Glomerular endothelial cell (primary cell): ENCODE data around the gene MYRFL. TPM values are rescaled to one million over a fixed set of nuclear protein-coding genes. Genes with fewer than 3 reads are reported as not detected.

Experiments used
- DNase-seq: peaks from one replicate; pipeline ENCODE4 v3.0.0-alpha.2; 2011; ENCODE audit warnings: low read depth, low spot score; ENCODE audit errors: extremely low read depth
- total RNA-seq: library from RNA; depleted of rRNA; stranded (reverse); fragments of >200 nt; gene quantifications from 2 replicates; pipeline ENCODE4 v1.2.3, GENCODE V29; 2015

Gene MYRFL
- total RNA-seq, 1 donor from 2014 or later, result not detected

DNA sequence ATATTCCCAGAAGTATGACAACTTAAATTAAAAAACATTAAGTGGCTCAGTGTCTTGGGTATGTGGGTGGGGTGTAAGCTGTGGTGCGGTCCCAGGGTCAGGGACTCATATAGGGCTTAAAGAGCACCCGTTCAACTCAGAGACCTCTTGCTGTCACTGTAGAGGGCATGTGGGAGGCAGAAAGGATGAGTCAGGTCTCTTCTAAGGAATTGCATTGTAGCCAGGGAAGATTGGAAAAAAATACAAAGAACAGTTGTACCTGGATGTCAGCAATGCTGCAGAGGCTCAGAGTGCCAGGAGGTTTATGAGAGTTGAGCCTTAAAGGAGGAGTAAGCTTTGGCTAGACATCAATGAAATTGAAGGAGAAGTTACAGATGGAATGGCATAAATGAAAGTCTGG lies 104.1 kb downstream of the MYRFL start:
- no peak for DNase-seq

DNA sequence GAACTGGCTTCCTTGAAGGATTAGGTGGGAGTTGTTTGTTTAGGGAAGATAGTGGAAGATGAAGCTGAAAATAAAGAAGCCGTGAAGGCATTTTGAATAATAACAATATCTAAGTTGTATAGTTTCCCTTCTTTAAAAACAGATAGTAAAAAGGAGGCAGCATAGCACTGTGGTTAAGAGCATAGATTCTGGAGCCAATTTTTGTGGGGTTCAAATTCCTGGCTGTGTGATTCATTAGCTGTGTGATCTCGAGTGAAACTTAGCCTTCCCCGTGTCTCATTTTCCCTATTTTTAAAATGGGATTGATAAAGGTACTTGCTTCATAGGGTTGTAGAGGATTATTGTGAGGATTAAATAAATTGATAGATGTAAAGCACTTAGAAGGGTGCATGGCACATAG lies 104.5 kb downstream of the MYRFL start:
- DNase-seq, result no peak

DNA sequence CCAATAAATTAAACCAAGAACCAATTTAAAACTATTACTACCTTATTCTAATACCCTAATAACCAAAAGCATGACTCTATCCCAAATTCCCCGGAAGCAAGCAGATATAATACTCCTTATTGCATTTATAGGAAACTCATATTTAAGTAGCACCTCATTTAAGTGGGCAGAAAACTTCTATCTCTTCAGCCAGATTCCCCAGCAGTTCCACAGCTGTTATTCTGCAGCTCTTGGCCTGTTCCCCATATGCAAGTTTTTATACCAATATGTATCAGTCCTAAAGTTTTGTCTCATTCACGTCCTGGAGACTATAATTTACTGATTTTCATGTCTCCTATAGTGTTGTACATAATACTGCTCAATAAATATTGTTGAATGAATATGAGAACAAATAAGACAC lies 106.5 kb downstream of the MYRFL start:
- no peak for DNase-seq

DNA sequence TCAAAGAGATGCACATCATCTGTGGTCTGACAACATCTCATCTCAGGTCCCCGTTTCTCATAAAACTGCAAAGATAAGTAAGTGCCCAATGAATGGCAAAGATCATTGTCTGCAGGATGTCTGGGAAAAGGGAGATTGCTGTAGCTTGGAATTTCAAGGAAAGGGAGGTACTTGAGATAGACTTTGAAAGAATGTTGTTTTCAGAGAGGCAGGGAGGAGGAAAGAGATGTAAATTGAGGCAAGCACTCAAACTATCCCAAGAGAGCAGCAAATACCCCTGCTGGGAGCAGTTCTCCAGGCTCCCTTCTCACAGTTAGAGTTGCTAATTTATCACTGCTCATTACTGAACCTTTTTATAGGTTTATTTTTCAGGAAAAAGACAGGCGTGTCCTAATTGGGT lies 107.1 kb downstream of the MYRFL start:
- DNase-seq, result no peak

DNA sequence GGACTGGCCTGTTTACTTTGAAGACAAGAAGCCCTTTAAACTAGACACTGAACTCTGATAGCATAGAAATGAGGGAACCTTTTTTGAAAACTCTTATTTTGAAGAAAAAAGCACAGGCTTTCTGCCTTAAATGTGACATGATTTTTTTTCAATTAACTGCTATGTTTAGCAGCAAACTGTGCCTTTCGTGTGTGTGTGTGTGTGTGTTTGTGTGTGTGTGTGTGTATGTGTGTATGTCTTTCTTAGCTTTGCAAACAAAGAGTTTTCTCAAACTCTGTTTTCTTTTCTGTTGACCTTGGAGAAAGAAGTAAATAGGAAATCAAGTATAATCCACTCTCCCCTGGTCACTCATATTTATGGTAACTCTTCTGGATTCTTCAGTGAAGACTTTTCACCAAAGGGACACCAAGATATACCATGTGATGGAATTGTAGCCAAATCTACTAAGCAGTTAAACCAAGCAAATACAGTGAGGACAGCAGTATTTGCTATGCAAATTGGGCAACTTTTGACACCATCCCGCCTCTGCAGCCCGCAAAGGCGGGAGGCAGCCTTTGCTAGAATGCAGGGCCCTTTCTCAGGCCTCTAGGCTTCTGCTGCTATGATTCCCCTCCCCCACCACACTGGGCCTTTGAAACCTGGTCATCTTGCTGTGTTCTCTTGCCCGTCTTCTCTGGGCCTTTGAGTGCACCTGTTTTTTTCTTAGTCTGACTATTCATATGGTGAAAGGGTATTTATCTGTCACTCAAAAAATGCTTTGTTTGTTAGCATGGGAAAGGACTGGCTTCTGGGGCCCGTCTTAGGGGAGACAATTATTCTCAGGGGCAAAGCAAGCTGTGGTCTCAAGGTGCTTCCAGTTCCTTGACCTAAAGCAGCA lies 107.9 kb downstream of the MYRFL start:
- no peak for DNase-seq

DNA sequence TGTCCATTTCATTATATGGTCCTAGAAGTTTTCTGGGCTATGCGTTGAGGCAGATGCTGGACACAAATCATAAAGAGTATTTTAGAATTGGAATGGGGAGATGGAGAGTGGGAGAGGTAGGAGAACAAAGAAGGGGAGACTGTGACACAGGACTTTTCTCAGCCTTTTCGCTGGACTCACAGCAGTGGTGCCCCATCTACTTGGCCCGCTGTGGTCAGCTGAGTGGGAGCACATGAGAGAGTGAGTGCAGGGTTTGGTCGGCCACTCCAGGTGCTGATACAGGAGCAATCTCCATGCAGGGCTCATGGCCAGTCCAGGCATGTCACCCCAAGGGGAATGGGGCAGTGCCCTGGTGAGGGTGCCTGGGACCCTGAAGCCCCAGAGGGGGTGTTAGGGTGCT lies 109.0 kb downstream of the MYRFL start:
- DNase-seq, result no peak

DNA sequence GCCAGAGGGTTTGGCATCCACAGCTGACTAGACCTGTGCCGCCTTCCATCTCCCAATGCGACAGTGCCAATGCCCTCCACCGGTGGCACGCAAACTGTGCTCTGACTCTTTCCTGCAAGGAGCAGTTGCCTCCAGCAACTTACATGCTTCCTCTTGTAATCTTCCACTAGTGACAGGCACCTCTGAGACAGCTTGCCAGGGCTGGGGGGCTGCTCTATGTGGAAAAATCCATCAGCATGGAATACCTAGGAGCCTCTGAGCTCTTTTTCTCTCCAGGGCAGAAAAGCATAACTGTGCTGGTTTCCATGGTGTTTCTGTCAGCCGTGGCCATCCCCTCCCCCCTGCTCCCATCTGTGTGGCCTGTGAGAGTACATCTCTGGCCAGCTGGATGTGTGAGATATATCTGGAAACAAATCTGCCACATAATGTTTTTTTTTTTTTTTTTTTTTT lies 110.6 kb downstream of the MYRFL start:
- DNase-seq, result no peak

DNA sequence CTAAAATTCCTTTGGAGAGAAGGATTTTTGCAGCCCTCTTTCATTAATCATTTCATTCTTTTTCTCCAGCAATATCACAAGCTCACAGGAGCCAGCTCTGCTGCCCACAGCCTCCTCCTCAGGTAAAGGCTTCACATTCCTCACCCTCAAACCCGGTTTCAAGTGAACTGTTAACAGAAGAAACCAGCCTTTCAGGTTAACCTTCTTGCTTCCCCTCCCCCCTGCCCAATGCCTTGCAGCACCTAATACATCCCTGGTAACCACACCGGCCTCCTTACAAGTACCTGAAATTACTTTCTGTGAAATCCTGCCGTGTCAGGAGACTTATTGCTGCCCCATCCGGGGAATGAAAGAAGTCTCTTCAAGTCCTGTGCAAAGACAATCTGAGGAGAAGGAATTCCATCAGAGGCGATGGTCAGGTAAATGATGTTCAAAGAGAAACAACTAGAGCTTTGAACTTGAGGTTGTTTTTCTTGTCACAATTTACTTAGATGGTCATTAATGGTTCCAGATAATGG lies 111.2 kb downstream of the MYRFL start:
- no peak for DNase-seq

DNA sequence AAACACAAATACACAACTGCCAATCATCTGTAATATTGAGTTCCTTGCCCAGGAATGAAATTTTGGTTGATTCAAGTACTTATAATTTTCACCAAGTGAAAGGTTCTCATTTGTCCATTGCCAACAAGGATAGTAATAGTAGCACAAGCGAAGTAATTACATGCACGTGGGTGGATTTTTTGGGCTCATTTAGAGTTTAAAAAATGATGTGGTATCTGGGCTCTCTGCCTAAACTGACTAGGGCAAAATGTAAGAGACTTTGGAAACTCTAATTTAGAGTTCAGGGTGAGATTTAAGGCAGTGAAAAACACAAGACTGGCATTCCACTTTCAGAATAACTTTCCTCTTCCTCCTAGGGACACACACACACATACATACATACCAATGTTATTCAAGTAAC lies 111.7 kb downstream of the MYRFL start:
- DNase-seq, result no peak

DNA sequence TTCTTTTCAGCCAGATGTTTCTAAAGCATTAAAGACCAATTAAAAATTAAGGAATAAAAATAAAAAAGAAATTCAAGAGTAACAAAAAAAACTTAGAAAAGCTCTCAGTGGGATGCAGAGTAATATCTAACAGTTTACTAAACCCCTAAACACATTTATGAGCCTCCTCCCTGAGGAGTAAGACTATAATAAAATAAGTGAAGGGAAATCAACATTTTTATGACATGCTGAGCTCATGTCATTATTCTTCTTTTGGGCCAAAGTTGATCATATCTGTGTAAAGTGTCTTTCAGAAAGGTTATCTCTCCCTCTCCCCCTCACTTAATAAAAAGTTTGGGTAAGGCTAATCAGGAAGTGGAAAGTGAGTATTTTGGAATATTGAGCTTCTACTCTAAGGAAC lies 122.1 kb downstream of the MYRFL start:
- no peak for DNase-seq

DNA sequence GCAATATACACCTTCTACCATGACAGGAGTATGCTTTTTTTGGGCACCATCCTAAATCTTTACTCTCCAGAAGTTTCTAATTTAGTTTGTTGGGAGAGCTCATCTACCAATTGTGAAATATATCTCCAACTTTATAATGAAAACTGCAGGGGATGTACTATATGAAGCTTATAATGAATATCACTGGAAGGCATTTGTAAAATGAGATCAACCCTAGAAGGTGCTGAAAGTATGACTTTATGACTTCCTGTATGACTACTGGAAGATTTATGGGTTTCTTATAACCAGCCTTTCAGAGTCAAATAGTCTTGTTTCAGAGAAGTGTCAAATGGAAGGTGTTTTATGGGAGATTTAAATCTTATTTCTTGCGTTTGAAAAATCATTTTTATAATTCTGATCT lies 122.9 kb downstream of the MYRFL start:
- DNase-seq, result no peak

DNA sequence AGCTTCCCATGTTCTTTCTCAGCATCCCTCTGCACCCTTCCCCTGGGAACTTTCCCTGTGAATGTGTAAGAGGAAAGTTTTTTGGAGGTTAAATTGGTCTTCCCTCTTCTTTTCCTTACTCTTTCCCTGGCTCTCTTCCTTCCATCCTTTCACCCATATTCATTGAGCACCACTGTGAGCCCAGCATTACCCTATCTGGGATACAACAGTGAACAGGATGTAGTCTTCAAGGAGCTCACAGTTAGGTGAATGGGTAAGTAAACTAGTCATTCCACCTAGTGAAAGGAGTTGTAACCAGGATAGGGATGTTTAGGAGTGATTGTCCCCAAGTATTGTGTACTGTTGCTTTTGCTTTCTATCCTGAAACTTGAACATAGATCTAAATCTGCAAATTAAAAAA lies 123.8 kb downstream of the MYRFL start:
- DNase-seq, result no peak

DNA sequence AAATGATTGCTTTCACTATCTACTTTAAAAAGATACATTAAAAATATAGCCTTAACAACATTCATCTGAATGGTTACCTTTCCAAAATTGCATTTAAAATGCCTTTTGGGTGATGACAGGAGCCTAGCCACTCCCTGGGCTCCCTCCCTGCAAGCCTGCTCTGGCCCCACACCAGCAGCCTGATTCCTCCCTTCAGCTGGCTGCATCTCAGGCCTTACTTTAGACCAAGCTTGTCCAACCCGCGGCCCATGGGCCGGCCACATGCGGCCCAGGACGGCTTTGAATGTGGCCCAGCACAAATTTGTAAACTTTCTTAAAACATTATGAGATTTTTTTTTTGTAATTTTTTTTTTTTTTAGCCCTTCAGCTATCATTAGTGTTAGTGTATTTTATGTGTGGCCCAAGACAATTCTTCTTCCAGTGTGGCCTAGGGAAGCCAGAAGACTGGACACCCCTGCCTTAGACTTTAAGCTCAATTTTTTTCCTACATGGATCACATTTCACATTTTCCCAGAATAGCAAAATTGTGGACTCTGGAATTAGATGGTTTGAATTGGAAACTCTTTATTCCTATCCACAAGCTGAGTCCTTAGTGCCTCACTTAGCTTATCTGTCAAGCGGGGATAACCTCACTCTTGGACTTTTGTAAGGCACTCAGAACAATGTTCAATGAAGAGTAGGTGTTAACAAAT lies 124.4 kb downstream of the MYRFL start:
- DNase-seq, result no peak

DNA sequence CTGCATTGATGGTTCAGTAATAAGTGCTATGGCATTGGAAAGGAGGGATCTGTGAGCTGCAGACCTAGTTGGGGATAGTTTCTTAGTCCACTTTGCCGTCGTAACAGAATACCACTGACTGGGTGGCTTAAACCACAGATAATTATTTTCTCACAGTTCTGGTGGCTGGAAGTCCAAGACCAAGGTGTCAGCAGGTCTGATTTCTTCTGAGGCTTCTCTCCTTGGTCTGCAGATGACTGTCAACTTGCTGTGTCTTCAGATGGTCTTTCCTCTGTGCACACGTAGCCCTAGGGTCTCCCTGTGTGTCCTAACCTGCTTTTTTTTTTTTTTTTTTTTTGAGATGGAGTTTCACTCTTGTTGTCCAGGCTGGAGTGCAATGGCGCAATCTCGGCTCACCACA lies 126.1 kb downstream of the MYRFL start:
- DNase-seq, result no peak

DNA sequence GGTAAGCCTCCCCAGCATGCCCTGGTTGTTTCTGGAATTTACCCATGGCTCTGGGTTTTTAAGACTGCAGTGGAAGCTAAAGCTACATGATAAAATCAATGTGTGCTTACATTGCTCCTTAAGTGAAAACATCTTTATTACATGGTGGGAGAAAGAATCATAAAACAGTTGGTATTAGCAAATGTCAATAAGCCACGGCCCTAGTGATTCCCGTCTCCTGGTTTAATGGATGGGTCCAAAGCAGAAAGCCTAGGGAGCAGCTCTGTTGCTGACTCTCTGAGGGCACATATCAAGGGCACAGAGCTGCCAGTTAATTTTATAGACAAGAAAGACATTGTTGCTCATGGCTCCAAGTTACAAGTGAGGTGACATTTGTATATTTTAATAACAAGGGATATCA lies 127.9 kb downstream of the MYRFL start:
- DNase-seq, result no peak

DNA sequence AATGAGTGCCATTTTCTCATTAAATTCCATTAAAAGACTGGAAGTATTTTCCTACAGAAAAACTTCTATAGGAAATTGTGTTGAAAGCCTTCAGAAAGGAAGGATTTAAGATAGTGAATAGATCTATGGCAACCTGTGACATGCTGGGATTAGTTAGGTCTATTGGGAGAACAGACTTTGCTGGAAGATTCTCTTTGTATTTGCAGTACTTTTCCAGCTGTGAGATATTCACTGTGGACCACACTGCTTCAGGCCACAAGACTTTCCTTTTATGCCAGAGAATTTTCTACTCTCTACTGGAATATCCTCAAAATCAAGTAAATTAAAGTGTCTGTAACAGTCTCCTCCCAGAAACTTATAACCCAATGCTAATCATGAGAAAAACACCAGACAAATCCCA lies 136.2 kb downstream of the MYRFL start:
- no peak for DNase-seq

DNA sequence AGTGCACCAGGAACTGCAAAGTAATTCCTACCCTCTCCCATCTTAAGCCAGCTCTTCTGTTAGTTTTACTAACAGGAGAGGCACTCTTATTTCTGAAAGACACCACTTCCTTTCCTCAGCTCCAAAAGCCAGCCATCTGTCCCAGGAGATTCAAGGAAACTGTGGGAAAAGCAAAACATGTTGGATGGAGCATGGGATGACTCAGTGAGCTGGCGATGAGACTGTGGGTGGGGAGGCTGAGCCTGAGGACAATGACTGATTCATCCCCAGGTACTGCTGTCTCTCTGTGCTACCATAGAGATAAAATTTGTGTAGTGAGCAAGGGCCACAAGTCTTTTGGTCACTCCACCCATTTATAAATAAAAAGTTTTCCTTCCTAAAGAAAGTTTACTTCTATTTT lies 141.4 kb downstream of the MYRFL start:
- no peak for DNase-seq

DNA sequence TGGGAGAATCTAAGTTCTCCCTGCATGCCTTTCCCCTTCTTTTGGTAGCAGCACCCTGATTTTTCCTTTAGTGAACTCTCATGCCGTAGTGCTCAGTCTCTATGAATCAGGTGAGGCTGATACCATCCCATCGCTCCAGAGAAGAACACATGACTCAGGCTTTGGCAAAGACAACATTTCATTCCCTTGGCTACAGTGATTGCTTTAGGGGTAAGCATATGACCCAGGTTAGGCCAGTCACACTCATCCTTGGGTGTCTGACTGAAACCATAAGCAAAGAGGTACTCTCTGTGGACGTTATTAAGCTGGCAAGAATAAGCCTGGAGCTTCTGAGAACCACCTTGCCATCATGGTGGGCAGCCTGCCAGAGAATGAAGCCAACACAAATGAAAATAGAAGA lies 141.8 kb downstream of the MYRFL start:
- DNase-seq, result no peak

DNA sequence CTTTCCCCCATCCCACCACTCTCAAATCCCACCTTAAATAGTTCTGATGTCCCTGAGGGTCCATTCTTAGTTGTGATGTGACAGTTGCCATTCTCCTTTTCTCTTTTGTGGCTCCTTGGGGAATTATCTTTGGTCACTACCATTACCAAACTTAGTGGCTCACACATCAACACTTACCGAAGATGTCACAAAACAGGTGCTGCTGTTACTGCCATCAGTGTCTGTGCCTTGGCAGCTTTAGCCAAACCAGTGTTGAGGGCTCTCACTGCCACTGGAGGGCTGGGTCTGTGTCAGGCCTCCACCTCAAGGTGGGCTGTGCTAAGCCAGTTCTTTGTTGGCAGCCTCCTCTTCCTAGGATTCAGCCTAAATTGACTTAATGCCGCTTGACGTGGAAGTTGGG lies 144.0 kb downstream of the MYRFL start:
- no peak for DNase-seq

DNA sequence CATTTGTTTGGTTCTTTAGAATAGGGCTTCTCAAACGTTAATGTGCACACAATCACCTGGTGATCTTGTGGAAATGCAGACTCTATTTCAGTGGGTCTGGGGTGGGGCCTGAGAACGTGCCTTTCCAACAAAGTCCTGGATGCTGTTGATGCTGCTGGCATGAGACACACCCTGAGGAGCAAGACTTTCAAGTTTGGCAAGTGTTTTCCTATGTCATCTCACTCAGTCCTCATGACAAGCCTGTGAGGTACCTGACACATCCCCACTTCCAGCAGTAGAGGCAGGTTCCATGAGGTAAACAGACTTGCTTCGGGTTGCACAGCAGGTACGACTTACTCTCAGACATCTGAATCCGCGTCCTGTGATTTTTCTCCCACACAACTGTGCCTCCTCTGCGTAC lies 147.1 kb downstream of the MYRFL start:
- DNase-seq, result no peak

DNA sequence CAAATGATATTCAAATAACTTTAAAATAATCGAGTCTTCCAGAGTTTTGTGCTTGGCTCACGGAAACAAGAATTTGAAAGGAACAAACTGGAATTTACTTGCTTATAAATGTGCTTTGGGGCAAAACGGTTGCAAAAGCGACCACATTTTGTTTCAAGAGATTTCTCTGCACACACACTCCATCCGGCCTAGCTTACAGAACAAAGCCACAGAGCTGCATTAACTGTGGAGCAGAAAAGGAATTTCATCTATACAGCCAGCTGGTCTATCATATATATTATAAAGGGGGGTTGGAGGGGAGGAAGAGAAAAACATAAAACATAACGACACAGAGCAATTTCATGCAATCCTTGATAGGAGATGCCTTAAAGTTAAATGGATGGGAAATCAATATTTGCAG lies 153.0 kb downstream of the MYRFL start:
- DNase-seq, result no peak

DNA sequence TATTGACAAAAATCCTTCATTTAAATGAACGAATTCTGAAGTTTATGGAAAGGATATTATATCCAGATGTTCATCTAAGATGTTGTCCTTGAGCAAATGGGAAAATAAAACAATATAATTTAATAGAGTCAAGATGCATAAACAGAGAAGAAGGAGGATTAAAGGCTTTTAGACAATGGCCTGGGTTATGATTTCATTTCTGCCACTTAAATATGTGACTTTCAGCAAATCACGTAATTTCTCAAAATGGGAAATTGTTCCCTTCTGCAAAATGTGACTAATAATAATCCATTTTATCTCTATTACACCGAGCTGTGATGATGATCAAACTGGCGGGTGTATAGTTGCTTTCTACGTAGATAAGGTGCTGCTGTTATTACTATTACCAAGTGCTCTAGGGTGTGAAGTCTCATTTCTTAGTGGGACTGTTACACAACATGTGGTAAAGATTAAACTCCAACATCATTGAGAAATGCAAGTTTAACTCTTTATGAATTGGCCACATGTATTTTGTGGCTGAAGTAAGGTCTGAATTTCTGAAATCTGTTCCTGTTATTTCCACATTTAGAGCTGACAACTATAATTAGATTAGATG lies 157.0 kb downstream of the MYRFL start:
- no peak for DNase-seq
